Ecto neural progenitor cell (in vitro differentiated cells): ENCODE data around the gene IL22RA2.

Experiments
- DNase-seq: peaks from one replicate; pipeline ENCODE4 v3.0.0-alpha.2; 2018; ENCODE audit warnings: low spot score

Gene IL22RA2

DNA sequence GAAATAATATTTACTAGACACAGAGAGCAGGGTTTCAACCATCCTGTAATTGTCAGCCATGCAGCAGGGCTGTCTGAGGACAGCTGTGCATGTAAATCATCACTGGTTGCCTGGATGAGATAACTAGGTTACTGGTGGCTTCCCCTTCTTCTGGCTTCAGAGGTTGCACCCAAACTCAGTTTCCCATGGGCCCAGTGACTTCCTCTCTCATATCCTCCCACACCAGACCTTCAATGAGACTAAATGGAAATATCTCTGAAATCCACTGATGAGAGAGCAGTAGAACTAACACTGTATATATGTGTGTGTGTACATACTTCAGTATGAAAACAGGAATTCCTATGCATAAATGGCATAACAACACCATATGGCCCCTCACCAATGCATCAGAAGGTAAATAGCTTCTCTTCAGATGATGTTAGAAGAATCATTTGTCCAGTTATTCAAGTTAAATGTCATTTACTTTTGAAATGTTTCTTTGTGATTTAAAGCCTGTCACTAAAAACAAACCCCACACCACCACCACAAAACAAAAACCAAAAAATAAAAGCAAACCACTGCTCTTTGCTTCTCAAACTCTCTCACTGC, 77.7 kb downstream of the IL22RA2 start:
- DNase-seq: no peak

DNA sequence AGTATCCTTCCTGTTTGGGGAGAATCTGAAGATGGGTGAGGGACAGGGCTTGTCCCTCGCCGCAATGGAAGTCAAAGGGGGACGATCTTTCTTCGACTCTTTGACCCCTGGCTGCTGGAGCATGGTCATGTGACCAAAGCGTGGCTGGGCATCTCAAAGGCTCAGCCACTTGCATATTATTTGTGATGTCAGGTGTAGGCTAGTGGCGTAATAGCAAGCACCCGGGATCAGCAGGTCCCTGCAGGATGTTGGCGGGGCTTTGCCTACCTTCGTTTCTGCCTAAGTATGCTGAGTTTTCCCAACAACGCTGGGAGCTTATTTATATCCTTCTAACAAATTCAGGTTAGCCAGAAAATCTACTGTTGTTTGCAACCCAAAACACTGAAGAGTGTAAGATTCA, 78.4 kb downstream of the IL22RA2 start:
- no peak for DNase-seq

DNA sequence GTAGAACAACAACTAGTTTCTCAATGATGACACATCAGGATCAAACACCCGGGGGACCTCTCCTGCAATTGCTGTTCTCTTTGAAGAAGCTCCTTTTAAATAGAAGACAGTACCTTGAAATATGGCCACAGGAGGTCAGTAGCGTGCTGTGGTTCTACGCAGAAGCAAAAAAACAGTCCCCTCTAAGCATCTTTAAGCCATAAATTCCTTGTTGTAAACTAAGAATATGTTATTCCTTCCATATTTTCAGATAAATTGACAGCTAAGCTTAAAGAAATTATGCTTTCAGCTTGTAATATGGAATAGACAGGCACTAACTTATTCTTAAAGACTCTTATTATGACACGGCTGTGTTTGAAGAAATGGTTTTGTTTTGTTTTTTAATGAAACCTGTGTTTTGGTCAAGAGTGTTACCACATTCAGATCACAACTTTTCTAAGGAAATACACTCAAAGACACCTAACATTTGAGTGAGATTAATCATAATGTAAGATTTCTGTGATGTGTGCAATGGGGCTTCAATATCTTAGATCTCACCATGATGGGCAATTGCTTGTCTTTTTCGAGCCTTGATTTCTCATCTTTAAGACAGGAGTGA, 78.9 kb downstream of the IL22RA2 start:
- no peak for DNase-seq
